GM18858 (cell line): ENCODE data around the gene ELSPBP1.
"Not testable (repeated sequence)": the region's sequence is repeated elsewhere in the genome, so short reads cannot be mapped to it uniquely, and the experiment has no call there.

ENCODE experiments used
- ATAC-seq: cut with Tn5 transposase; IDR thresholded peaks from one replicate; pipeline ENCODE4 v1.9.1; 2021; ENCODE audit not compliant: unreplicated experiment

Gene ELSPBP1

DNA sequence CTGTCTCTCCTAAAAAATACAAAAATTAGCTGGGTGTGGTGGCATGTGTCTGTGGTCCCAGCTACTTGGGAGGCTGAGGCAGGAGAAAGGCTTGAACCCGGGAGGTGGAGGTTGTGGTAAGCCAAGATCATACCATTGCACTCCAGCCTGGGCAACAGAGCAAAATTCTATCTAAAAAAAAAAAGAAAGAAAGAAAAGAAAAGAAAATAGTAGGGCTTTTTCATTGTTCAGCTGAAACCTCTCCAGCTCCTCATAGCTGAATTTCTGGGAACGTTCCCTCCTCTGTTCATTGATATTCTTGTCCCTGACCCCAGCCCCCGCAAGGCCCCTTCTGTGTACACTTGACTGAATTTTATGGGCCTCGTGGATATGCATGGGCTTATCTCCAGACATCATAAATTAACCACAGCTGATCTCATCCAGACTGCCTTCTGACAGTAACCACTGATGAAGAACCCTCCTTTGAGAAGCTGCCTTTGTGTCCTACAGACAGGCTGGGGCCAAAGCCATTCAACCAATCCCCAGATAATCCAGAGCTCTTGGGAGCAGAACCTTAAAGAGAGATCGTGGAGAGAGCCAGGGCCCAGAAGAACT is at the start of gene ELSPBP1:
Gene ELSPBP1, plus strand, starts transcription at position 424 of the 594 bp plus-strand sequence. CDS start 14,036 bp downstream, outside the sequence.
- no peak for ATAC-seq

DNA sequence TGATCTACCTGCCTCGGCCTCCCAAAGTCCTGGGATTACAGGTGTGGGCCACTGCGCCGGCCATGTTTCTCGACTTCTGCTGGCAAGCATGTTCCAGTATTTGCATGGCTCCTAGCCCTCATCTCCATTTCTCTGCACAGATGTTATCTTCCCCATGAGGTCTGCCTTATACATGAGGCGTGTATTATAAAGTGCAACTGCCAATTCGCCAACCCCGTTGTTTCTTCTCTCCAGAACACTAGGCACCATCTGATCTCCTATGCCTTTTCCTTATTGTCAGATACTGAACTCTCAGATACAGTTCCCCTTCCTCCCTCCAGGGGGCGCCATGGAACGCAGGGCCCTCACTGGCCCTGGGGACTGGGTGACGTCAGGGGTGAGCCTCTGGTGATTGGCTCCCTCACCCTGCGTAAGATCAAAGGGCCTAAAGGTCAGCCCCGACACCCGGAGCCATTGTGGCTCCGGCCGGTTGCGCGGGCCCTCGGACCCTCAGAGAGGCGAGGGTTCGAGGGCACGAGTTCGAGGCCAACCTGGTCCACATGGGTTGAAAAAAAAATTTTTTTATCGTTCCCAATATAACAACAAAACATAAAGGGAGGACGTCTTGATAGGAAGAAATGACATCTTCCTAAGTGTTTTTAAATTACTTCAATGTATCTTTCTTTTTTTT is 44.4 kb upstream of the ELSPBP1 start:
- not testable (repeated sequence) for ATAC-seq

- ATAC-seq: not testable (repeated sequence)
These were observed 42.3 kb upstream of the ELSPBP1 start for GRCh38 chr19:47952132-47952531.

DNA sequence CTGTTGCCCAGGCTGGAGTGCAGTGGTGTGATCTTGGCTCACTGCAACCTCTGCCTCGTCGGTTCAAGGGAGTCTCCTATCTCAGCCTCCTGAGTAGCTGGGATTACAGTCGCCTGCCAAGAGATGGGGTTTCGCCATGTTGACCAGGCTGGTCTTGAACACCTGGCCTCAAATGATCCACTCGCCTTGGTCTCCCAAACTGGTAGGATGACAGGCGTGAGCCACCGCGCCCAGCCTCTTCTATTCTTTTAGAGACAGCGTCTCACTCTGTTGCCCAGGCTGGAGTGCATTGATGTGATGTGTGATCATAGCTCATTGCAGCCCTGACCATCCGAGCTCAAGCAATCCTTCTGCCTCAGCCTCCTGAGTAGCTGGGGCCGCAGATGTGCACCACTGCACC is 38.5 kb upstream of the ELSPBP1 start:
- ATAC-seq: not testable (repeated sequence)

GRCh38 chr19:47973529-47973928 is 20.9 kb upstream of the ELSPBP1 start:
- no peak for ATAC-seq

DNA sequence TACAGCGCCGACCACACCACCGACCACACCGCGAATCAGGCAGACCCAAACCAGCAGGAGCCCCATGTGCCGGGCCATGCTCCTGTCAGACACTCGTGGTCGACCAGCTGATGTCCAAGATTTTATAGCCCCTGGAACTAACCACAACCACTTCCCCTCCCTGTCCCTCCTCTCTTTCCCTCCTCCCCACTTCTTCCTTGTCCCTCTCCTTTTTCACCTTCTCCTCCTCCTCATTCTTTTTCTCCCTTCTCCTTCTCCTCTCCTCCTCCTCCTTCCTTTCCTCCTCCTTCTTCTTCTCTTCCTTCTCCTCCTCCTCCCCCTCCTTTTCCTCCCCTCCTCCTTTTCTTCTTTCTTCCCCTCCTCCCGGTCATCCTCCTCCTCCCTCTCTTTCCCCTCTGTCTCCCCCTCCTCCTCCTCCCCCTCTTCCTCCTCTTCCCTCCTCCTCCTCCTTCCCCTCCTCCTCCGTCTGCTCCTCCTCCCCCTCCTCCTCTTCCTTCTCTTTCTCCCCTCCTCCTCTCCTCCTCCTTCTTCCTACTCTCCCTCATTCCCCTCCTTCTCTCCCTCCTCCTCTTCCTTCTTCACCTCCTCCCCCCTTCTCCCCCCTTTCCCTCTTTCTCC is 3.1 kb upstream of the ELSPBP1 start:
- no peak for ATAC-seq

DNA sequence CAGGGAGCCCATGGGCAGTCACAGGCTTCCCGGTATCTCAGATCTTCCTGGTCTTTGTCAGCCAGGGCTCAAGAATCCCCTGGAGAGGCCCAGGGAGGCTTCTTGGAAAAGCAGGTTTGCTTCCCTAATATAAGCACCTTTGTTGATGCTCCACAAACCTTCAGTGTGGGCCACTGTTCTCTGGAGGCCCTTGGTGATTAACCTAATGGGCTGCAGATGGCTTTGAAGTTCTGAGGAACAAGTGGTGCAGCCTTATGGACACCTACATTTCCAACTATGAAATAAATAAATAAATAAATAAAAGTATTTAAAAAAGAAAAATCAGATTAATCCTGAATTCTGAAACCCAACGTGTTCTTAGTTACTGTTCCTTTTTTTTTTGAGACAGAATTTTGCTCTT is 2.4 kb upstream of the ELSPBP1 start, which contains the start of gene BSPH1:
Gene BSPH1, minus strand, starts transcription at position 101 of the 400 bp plus-strand sequence. Its CDS starts 89 bp downstream, at position 12.
- ATAC-seq: no peak

GRCh38 chr19:47996230-47996727 is 1.8 kb downstream of the ELSPBP1 start:
- ATAC-seq: no peak

DNA sequence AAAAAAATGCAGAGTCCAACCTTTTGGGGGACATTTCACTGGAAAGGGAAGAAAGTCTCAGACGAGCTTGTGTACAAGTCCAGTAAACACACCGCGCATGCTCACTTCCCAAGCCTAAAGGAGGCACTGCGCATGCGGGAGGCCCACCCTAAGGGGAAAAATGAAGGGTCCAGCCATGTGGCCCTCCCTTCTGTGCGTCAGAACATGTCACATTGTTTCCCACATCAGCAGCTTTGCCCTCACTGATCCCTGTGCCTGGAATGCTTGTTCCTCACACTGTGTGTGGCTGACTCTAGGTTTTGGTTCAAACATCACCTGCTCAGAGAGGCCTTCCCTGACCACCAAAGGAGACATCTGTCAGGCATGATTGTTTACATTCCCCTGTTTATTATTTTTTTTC is 4.4 kb downstream of the ELSPBP1 start:
- no peak for ATAC-seq

DNA sequence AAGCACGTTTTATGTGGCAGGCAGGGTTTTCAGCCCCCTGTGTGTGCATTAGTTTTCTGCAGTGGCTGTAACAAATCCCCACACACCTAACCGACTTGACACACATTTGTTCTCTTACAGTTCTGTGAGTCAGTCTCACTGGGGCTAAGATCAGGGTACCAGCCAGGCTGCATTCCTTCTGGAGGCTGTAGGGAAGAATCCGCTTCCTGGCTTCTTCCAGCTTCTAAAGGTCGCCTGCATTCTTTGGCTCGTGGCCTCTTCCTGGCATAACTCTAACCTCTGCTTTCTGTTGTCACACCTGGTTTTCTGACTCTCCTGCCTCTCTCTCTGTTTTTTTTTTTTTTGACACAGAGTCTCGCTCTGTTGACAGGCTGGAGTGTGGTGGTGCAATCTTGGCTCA is 6.4 kb downstream of the ELSPBP1 start:
- no peak for ATAC-seq

DNA sequence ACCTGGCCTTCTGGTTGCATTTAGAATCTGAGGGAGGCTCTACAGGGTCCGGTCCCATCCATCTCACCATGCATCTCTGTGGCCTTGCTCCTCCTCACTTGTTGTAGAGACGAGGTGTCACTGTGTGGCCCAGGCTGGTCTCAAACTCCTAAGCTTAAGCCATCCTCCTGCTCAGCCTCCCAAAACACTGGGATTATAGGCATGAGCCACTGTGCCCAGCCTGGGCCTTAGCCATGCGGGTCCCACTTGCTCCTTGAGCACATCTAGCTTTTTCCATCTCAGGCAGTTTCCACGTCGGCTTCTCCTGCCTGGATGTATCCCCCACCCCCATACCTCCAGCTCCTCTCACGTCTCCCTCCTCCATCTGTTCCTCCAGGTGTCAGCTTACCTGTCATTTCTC is 9.8 kb downstream of the ELSPBP1 start:
- ATAC-seq: no peak

- no peak for ATAC-seq
These were observed 12.3 kb downstream of the ELSPBP1 start for GRCh38 chr19:48006762-48007161.

GRCh38 chr19:48010932-48011758 is 16.7 kb downstream of the ELSPBP1 start:
- no peak for ATAC-seq

- ATAC-seq: no peak
These were observed 26.3 kb downstream of the ELSPBP1 start for GRCh38 chr19:48020686-48021085.

GRCh38 chr19:48023011-48023410 is 28.6 kb downstream of the ELSPBP1 start:
- no peak for ATAC-seq

DNA sequence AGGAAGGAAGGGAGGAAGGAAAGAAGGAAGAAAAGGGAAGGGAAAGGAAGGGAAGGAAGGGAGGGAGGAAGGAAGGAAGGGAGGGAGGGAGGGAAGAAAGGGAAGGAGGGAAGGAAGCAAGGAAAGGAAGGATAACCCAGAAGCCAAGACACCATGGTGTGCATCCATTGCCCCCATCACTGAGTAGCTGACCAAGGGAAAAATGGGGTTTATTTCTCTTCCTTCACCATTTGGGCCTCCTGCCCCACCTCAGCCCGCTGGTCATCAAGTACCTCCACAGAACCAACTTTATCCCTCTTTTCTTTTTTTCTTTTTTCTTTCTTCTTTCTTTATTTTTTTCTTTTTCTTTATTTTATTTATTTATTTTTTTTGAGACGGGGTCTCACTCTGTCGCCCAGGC is 29.1 kb downstream of the ELSPBP1 start:
- no peak for ATAC-seq

- no peak for ATAC-seq
These were observed 31.0 kb downstream of the ELSPBP1 start for GRCh38 chr19:48025480-48025879.

- no peak for ATAC-seq
These were observed 35.0 kb downstream of the ELSPBP1 start for GRCh38 chr19:48029431-48029830.

GRCh38 chr19:48030073-48030472 is 35.6 kb downstream of the ELSPBP1 start:
- no peak for ATAC-seq

DNA sequence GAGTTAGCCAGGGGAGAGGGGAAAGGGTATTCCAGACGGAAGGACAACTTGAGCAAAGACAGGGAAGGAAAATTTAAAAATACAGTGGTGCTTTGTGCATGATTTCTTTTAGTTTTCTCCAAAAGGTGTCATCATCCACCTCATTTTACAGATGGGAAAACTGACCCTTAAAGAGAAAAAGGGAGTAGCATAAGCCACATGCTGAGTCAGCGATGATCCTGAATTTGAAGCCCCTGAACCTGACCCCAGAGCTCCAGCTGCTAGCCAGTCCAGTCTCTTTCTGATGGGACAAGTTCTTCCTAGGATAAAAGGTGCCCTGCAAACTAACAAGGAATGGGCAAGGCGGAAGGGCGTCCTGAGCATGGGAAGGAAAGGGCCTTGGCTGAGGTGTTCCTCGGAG is 39.2 kb downstream of the ELSPBP1 start:
- no peak for ATAC-seq

DNA sequence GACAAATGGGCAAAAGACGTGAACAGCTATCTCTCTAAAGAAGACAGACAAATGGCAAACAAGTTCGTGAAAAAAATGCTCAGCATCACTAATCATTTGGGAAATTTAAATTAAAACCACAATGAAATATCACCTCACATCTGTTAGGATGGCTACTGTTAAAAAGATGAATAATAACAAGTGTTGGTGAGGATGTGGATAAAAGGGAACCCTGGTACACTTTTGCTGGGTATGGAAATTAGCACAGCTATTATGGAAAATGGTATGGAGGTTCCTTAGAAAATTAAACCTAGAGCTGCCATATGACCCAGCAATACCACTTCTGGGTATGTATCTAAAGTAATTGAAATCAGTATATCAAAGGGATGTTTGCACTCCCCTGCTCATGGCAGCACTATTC is 42.3 kb downstream of the ELSPBP1 start:
- no peak for ATAC-seq
